Ascending aorta (tissue), 2 donors: ENCODE results near the gene NTNG2. TPM values are rescaled to one million over a fixed set of nuclear protein-coding genes. Genes with fewer than 3 reads are reported as not detected.
A peak's percentile ranks its signal among the peaks of the same experiment; 100 is the strongest.

Experiments
- DNase-seq, 2 donors: peaks; one replicate each; pipeline ENCODE4 v3.0.0-alpha.2; 2019; ENCODE audit warnings: low spot score in 2 of 2
- H3K27ac ChIP-seq, 2 donors: fragments of 200-600 bp; sonication (generic); one replicate each; pipeline ENCODE4 v1.5.1; 2016 to 2017; ENCODE audit warnings: mild to moderate bottlenecking in 1 of 2
- H3K27me3 ChIP-seq: fragments of 200-600 bp; sonication (generic); one replicate; pipeline ENCODE4 v1.5.1; 2017
- H3K36me3 ChIP-seq, 2 donors: fragments of 200-600 bp; sonication (generic); one replicate each; pipeline ENCODE4 v1.5.1; 2016
- H3K4me1 ChIP-seq, 2 donors: fragments of 200-600 bp; sonication (generic); one replicate each; pipeline ENCODE4 v1.5.1; 2016 to 2017; ENCODE audit warnings: mild to moderate bottlenecking in 1 of 2
- H3K4me3 ChIP-seq, 2 donors: fragments of 200-600 bp; sonication (generic); one replicate each; pipeline ENCODE4 v1.5.1; 2016 to 2017; ENCODE audit warnings: mild to moderate bottlenecking in 1 of 2
- H3K9me3 ChIP-seq, 2 donors: fragments of 200-600 bp; sonication (generic); one replicate each; pipeline ENCODE4 v1.5.1; 2016
- intact Hi-C: fragments of 100-400 bp; cut with DNase I; formaldehyde crosslinking; loops from one replicate; pipeline ENCODE4 v1.15.1; 2023
- total RNA-seq: library from RNA; depleted of rRNA; stranded (reverse); fragments of >200 nt; gene quantifications from one replicate; pipeline ENCODE4 v1.1.0, GENCODE V29; 2016
- TF ChIP-seq, protein P1 (sequence below), 3 experiments: fragments of 200-600 bp in 2 of 3; fragments of 450-650 bp in 1 of 3; sonication (generic) in 2 of 3; IDR thresholded peaks; one replicate each; pipeline ENCODE4 v1.5.1; 2016 to 2019; ENCODE audit warnings: antibody characterized with exemption in 3 of 3, mild to moderate bottlenecking in 1 of 3, moderate library complexity in 1 of 3

Gene NTNG2
- total RNA-seq, 1 donor from 2014 or later, result 5.9 TPM

GRCh38 chr9:132210472-132211145, 48.8 kb downstream of the NTNG2 start:
- Histone ChIP-seq H3K36me3 (no peaks in the 10 kb centered on the region), H3K27me3 (no peaks in the 10 kb centered on the region), H3K4me1 (peaks cover 4 to 5% of the 10 kb centered on the region in 2 donors), H3K4me3 (no peak overlapping the region), H3K9me3 (no peaks in the 10 kb centered on the region), H3K27ac (no peak overlapping the region)
- TF ChIP-seq, protein P1, sequence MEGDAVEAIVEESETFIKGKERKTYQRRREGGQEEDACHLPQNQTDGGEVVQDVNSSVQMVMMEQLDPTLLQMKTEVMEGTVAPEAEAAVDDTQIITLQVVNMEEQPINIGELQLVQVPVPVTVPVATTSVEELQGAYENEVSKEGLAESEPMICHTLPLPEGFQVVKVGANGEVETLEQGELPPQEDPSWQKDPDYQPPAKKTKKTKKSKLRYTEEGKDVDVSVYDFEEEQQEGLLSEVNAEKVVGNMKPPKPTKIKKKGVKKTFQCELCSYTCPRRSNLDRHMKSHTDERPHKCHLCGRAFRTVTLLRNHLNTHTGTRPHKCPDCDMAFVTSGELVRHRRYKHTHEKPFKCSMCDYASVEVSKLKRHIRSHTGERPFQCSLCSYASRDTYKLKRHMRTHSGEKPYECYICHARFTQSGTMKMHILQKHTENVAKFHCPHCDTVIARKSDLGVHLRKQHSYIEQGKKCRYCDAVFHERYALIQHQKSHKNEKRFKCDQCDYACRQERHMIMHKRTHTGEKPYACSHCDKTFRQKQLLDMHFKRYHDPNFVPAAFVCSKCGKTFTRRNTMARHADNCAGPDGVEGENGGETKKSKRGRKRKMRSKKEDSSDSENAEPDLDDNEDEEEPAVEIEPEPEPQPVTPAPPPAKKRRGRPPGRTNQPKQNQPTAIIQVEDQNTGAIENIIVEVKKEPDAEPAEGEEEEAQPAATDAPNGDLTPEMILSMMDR (IDR thresholded peaks at IDR 0.05), result no peak
- intact Hi-C loops, result no loop called here
- no peak for DNase-seq

GRCh38 chr9:132211570-132211969, 49.7 kb downstream of the NTNG2 start:
- no peak for DNase-seq
- Histone ChIP-seq H3K27ac (no peak overlapping the region), H3K36me3 (no peaks in the 10 kb centered on the region), H3K4me3 (no peak overlapping the region), H3K27me3 (no peaks in the 10 kb centered on the region), H3K9me3 (no peaks in the 10 kb centered on the region), H3K4me1 (peaks cover 4 to 5% of the 10 kb centered on the region in 2 donors)
- intact Hi-C loops, result no loop called here
- TF ChIP-seq, protein P1 (IDR thresholded peaks at IDR 0.05), result no peak

GRCh38 chr9:132214027-132214622, 52.3 kb downstream of the NTNG2 start:
- no peaks in the 10 kb centered on the region for H3K9me3 ChIP-seq
- peak; percentile 59 to 82 for DNase-seq
- H3K27ac ChIP-seq, result no peak overlapping the region
- intact Hi-C loops, result no loop called here
- peak overlapping the region in 1 of 2 donors; percentile 35 for H3K4me3 ChIP-seq
- H3K4me1 ChIP-seq, result peaks cover 4 to 5% of the 10 kb centered on the region in 2 donors
- TF ChIP-seq, protein P1 (IDR thresholded peaks at IDR 0.05), result peak in 2 of 3 experiments; percentile 7 to 13
- H3K36me3 ChIP-seq, result no peaks in the 10 kb centered on the region
- no peaks in the 10 kb centered on the region for H3K27me3 ChIP-seq

- DNase-seq, result no peak
- H3K27ac ChIP-seq, result no peak overlapping the region
- intact Hi-C loops, result no loop called here
- peaks cover 4 to 5% of the 10 kb centered on the region in 2 donors for H3K4me1 ChIP-seq
- TF ChIP-seq, protein P1 (IDR thresholded peaks at IDR 0.05), result no peak
- no peak overlapping the region for H3K4me3 ChIP-seq
- no peaks in the 10 kb centered on the region for H3K27me3 ChIP-seq
- H3K36me3 ChIP-seq, result no peaks in the 10 kb centered on the region
- H3K9me3 ChIP-seq, result no peaks in the 10 kb centered on the region
These were observed 55.2 kb downstream of the NTNG2 start for GRCh38 chr9:132216861-132217619.

DNA sequence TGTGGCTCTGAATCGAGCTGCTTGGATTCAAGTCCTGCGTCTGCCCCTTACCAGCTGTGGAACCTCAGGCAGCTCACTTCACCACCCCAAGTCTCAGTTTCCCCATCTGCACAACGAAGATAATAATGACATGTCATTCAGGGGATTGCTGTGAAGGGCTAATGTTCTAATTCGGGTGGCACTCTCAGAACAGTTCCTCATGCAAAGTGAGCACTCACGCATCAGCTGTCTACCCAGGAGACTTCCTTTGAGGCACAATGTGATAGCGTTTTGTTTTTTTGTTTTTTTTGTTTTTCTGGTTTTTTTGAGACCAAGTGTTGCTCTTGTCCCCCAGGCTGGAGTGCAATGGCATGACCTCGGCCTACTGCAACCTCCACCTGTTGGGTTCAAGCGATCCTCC, 56.4 kb downstream of the NTNG2 start:
- intact Hi-C loops, result no loop called here
- H3K36me3 ChIP-seq, result no peaks in the 10 kb centered on the region
- H3K4me1 ChIP-seq, result peaks cover 4 to 5% of the 10 kb centered on the region in 2 donors
- H3K9me3 ChIP-seq, result no peaks in the 10 kb centered on the region
- H3K27ac ChIP-seq, result no peak overlapping the region
- TF ChIP-seq, protein P1 (IDR thresholded peaks at IDR 0.05), result no peak
- no peak for DNase-seq
- H3K27me3 ChIP-seq, result no peaks in the 10 kb centered on the region
- H3K4me3 ChIP-seq, result no peak overlapping the region
